K562 (cell line): ENCODE measurements around the gene PRPF8. TPM values are rescaled to one million over a fixed set of nuclear protein-coding genes. Genes with fewer than 3 reads are reported as not detected.
A peak's percentile ranks its signal among the peaks of the same experiment; 100 is the strongest.

ENCODE experiments used
- CHD1 ChIP-seq: fragments of 200-600 bp; sonication (generic); IDR thresholded peaks from one replicate; pipeline ENCODE4 v1.6.1; 2012; ENCODE audit warnings: mild to moderate bottlenecking, moderate library complexity, low read length, inconsistent platforms
- E2F8 ChIP-seq: fragments of 450-650 bp; IDR thresholded peaks from 2 replicates; pipeline ENCODE4 v1.7.1; 2018; ENCODE audit warnings: mild to moderate bottlenecking, low read depth; ENCODE audit not compliant: partially characterized antibody
- EHMT2 ChIP-seq: fragments of 450-650 bp; IDR thresholded peaks from 2 replicates; pipeline ENCODE4 v1.6.1; 2018; ENCODE audit warnings: antibody characterized with exemption
- FOXA3 ChIP-seq, 2 experiments: fragments of 450-650 bp in 1 of 2; sonication (generic) in 1 of 2; formaldehyde crosslinking; IDR thresholded peaks in 1 of 2; conservative IDR thresholded peaks in 1 of 2; 2 replicates each; pipeline versions ENCODE4 v1.4.0 to v1.8.0; 2020 to 2022; ENCODE audit warnings: mild to moderate bottlenecking in 2 of 2, missing genetic modification reagents in 1 of 2
- HDAC8 ChIP-seq: fragments of 450-650 bp; IDR thresholded peaks from 2 replicates; pipeline ENCODE4 v1.6.1; 2016; ENCODE audit warnings: mild to moderate bottlenecking, missing genetic modification characterization, moderate library complexity, missing compliant biosample characterization
- HNRNPH1 ChIP-seq: fragments of 200-400 bp; formaldehyde crosslinking; optimal IDR thresholded peaks from 2 replicates; pipeline ENCODE3; 2017; ENCODE audit warnings: low read depth, mild to moderate bottlenecking, low read length, moderate library complexity
- KLF13 ChIP-seq: fragments of 450-650 bp; IDR thresholded peaks from 2 replicates; pipeline ENCODE4 v1.6.1; 2016; ENCODE audit warnings: missing genetic modification characterization, low read depth, mild to moderate bottlenecking, missing compliant biosample characterization, moderate library complexity, borderline replicate concordance
- KLF16 ChIP-seq: IDR thresholded peaks from 2 replicates; pipeline ENCODE4 v1.6.1; 2016; ENCODE audit warnings: antibody characterized with exemption
- MCM2 ChIP-seq: fragments of 450-650 bp; IDR thresholded peaks from 2 replicates; pipeline ENCODE4 v1.6.1; 2017; ENCODE audit warnings: low read depth, mild to moderate bottlenecking
- MIER1 ChIP-seq: fragments of 450-650 bp; IDR thresholded peaks from 2 replicates; pipeline ENCODE4 v1.6.1; 2016; ENCODE audit warnings: antibody characterized with exemption, mild to moderate bottlenecking, low read depth
- NFE2 ChIP-seq: IDR thresholded peaks from 2 replicates; pipeline ENCODE4 v1.6.1; 2014; ENCODE audit warnings: antibody characterized with exemption, low read depth
- NFXL1 ChIP-seq: fragments of 450-650 bp; formaldehyde crosslinking; IDR thresholded peaks from 2 replicates; pipeline ENCODE4 v1.4.0; 2021; ENCODE audit warnings: mild to moderate bottlenecking
- PURB ChIP-seq: sonication (generic); formaldehyde crosslinking; IDR thresholded peaks from 2 replicates; pipeline ENCODE4 v1.9.0; 2021; ENCODE audit warnings: low read depth, mild to moderate bottlenecking, missing genetic modification reagents
- RBM39 ChIP-seq: fragments of 200-400 bp; formaldehyde crosslinking; optimal IDR thresholded peaks from 2 replicates; pipeline ENCODE3; 2018; ENCODE audit warnings: low read depth, low read length
- SIN3B ChIP-seq: fragments of 450-650 bp; IDR thresholded peaks from 2 replicates; pipeline ENCODE4 v1.6.1; 2017; ENCODE audit warnings: low read depth, mild to moderate bottlenecking, moderate library complexity
- SIX5 ChIP-seq, 2 experiments: IDR thresholded peaks; 2 replicates each; pipeline ENCODE4 v1.6.1; 2011; ENCODE audit warnings: low read length in 2 of 2, borderline replicate concordance in 1 of 2, low read depth in 1 of 2, mild to moderate bottlenecking in 1 of 2, moderate library complexity in 1 of 2; ENCODE audit not compliant: insufficient read depth in 1 of 2
- STAG1 ChIP-seq: sonication (generic); formaldehyde crosslinking; IDR thresholded peaks from 2 replicates; pipeline ENCODE4 v1.5.0; 2020; ENCODE audit warnings: missing genetic modification reagents, borderline replicate concordance
- TBL1XR1 ChIP-seq, 2 experiments: IDR thresholded peaks; 2 replicates each; pipeline ENCODE4 v1.6.1; 2012; ENCODE audit warnings: improper control_type of control experiment in 2 of 2, low read length in 2 of 2, mild to moderate bottlenecking in 1 of 2
- TCF7L2 ChIP-seq: fragments of 150-350 bp; IDR thresholded peaks from 2 replicates; pipeline ENCODE4 v1.6.1; 2016; ENCODE audit warnings: low read depth, mild to moderate bottlenecking, low read length, moderate library complexity
- THRB ChIP-seq: fragments of 450-650 bp; formaldehyde crosslinking; conservative IDR thresholded peaks from 2 replicates; pipeline ENCODE4 v1.4.0; 2022; ENCODE audit warnings: mild to moderate bottlenecking, missing genetic modification characterization
- ZBTB34 ChIP-seq: fragments of 250-450 bp; sonication (Bioruptor Pico); IDR thresholded peaks from 2 replicates; pipeline ENCODE4 v1.8.0; 2021; ENCODE audit warnings: mild to moderate bottlenecking, moderate library complexity
- ZNF436 ChIP-seq: fragments of 250-450, 450-650 bp; sonication (Bioruptor Pico); formaldehyde crosslinking; IDR thresholded peaks from 2 replicates; pipeline ENCODE4 v1.7.0; 2020; ENCODE audit warnings: mild to moderate bottlenecking
- ZNF586 ChIP-seq: fragments of 450-650 bp; formaldehyde crosslinking; conservative IDR thresholded peaks from 2 replicates; pipeline ENCODE4 v1.4.0; 2020; ENCODE audit warnings: mild to moderate bottlenecking, moderate library complexity
- polyA plus RNA-seq, 8 experiments: library from polyadenylated mRNA; depleted of rRNA in 4 of 8; stranded (reverse) in 5 of 8; unstranded in 3 of 8; fragments of >200 nt; fragmentation: Nextera tagmentation in 2 of 8; fragmentation: Illumina TruSeq in 1 of 8; extraction: Ambion mirVana in 2 of 8; extraction: Trizol in 1 of 8; gene quantifications; 2 replicates each; pipeline versions ENCODE4 v1.2.1 to v1.2.3, GENCODE V29; 2011 to 2014; ENCODE audit warnings: inconsistent platforms in 1 of 8, missing spikeins in 1 of 8
- total RNA-seq, 7 experiments: library from RNA; depleted of rRNA in 6 of 7; stranded (reverse); fragments of >200 nt in 6 of 7; fragmentation: Illumina TruSeq in 2 of 7; extraction: Trizol in 2 of 7; gene quantifications; 2 replicates each; pipeline versions ENCODE4 v1.2.1 to v1.2.3, GENCODE V29; 2011 to 2021; ENCODE audit warnings: low replicate concordance in 1 of 7

Gene PRPF8
- total and polyA plus RNA-seq, 9 of the 15 experiments (the other 6 are each of a cell fraction or from before 2014, with no cell fraction given): 64.3 to 294 (median 85.9) TPM

DNA sequence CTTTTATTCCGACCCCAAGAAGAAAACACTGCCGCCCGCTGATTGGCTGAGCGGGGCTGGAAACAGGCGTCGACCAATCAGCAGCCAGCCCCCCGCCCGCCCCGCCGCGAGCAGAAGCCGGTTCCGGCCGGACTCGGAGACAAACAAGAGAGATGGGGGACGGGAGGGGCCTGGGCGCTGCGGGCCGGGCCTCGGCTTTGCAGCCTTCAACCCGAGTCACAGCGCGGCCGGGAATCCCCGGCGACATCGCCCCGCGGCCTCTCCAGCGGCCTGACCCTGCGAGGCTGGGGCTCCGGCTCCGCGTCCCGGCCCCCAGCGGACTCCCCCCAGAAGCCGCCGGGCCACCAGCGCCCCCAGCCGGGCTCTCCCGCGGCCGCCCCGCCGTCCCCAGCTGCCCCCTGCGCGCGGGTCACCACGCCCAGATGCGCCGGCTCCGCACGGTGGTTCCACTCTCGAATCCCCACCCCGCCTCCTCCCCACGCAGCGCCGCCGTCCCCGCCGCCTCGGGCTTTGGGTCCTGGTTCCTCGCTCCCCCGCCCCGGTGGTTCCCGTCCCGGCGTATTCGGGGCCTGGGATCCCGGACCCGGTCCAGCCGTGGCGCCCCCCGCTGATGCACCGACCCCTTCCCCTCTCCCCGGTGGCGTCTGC, 55.7 kb downstream of the PRPF8 start (continued):
- TF ChIP-seq SIN3B: peak; percentile 53; the same call in 1 of the 2 replicates
- no peak for TF ChIP-seq HNRNPH1
- peak in 1 of 2 experiments; percentile 26; a peak in 1 of 4 replicates for TF ChIP-seq FOXA3 (CRISPR knock-in tag; conservative IDR thresholded peaks at IDR 0.05 in 1 of 2, IDR thresholded peaks at IDR 0.05 in 1 of 2)
- no peak for TF ChIP-seq MIER1
- TF ChIP-seq E2F8: no peak
- no peak for TF ChIP-seq PURB (CRISPR knock-in tag)
- no peak for TF ChIP-seq RBM39
- TF ChIP-seq NFE2: no peak
- no peak for TF ChIP-seq ZNF436
- TF ChIP-seq ZNF586 (CRISPR knock-in tag): no peak
- TF ChIP-seq STAG1 (CRISPR knock-in tag): no peak
- TF ChIP-seq KLF13: no peak
- TF ChIP-seq CHD1: no peak
- peak; percentile 84 for TF ChIP-seq KLF16
- TF ChIP-seq THRB (CRISPR knock-in tag): no peak
- no peak for TF ChIP-seq ZBTB34 (CRISPR knock-in tag)
- TF ChIP-seq NFXL1 (CRISPR knock-in tag): no peak
- TF ChIP-seq TCF7L2: no peak
- no peak for TF ChIP-seq HDAC8
- no peak for TF ChIP-seq TBL1XR1 (IDR thresholded peaks at IDR 0.05; ENCODE audit: low read length in 2 of 2)
- no peak for TF ChIP-seq SIX5 (IDR thresholded peaks at IDR 0.05; ENCODE audit: borderline replicate concordance in 1 of 2, insufficient read depth in 1 of 2, low read depth in 1 of 2, low read length in 2 of 2)
- TF ChIP-seq EHMT2: no peak
- TF ChIP-seq MCM2: no peak
